ENCODE data around the gene TLE6.
"Not testable (repeated sequence)": the region's sequence is repeated elsewhere in the genome, so short reads cannot be mapped to it uniquely, and the experiment has no call there.

TLE6 gene

GRCh38 chr19:3010871-3011270 lies 33.5 kb downstream of the TLE6 start:
- H3K27me3 ChIP-seq (ENCODE audit: insufficient read depth, poor library complexity, severe bottlenecking) = no peaks in the 10 kb centered on the region
- no peak overlapping the region for H3K27ac ChIP-seq (replicated peaks)
- TF ChIP-seq GABPA (IDR thresholded peaks at IDR 0.05; ENCODE audit: low read depth) (no peak), SPI1 (IDR thresholded peaks at IDR 0.05; ENCODE audit: borderline replicate concordance, low read depth) (no peak), POLR2AphosphoS5 (IDR thresholded peaks at IDR 0.05; ENCODE audit: low read depth) (no peak), CTCF (IDR thresholded peaks at IDR 0.05; ENCODE audit: insufficient read depth, low read length) (no peak), REST (IDR thresholded peaks at IDR 0.05; ENCODE audit: insufficient replicate concordance, low read depth) (no peak)
- H3K4me3 ChIP-seq (replicated peaks; ENCODE audit: insufficient read depth, low read length) = no peak overlapping the region
- no peak for DNase-seq (ENCODE audit: low read depth in 1 of 2, low spot score in 1 of 2)

- not testable (repeated sequence) for H3K4me3 ChIP-seq (replicated peaks; ENCODE audit: insufficient read depth, low read length); DNase-seq (ENCODE audit: low read depth in 1 of 2, low spot score in 1 of 2); H3K27me3 ChIP-seq (ENCODE audit: insufficient read depth, poor library complexity, severe bottlenecking); H3K27ac ChIP-seq (replicated peaks)
These were observed 34.7 kb downstream of the TLE6 start for GRCh38 chr19:3012059-3012458.

GRCh38 chr19:3012621-3013262 lies 35.4 kb downstream of the TLE6 start:
- no peak for DNase-seq (ENCODE audit: low read depth in 1 of 2, low spot score in 1 of 2)
- TF ChIP-seq SPI1 (IDR thresholded peaks at IDR 0.05; ENCODE audit: borderline replicate concordance, low read depth) (no peak), REST (IDR thresholded peaks at IDR 0.05; ENCODE audit: insufficient replicate concordance, low read depth) (no peak), CTCF (IDR thresholded peaks at IDR 0.05; ENCODE audit: insufficient read depth, low read length) (no peak)
- Histone ChIP-seq H3K4me3 (replicated peaks; ENCODE audit: insufficient read depth, low read length) (no peak overlapping the region), H3K27ac (replicated peaks) (no peak overlapping the region), H3K27me3 (ENCODE audit: insufficient read depth, poor library complexity, severe bottlenecking) (no peaks in the 10 kb centered on the region)

GRCh38 chr19:3013263-3013725 lies 35.9 kb downstream of the TLE6 start:
- Histone ChIP-seq H3K27me3 (ENCODE audit: insufficient read depth, poor library complexity, severe bottlenecking) (no peaks in the 10 kb centered on the region), H3K27ac (replicated peaks) (no peak overlapping the region), H3K4me3 (replicated peaks; ENCODE audit: insufficient read depth, low read length) (no peak overlapping the region)
- no peak for DNase-seq (ENCODE audit: low read depth in 1 of 2, low spot score in 1 of 2)
- TF ChIP-seq POLR2AphosphoS5 (IDR thresholded peaks at IDR 0.05; ENCODE audit: low read depth) = no peak
- TF ChIP-seq CTCF (IDR thresholded peaks at IDR 0.05; ENCODE audit: insufficient read depth, low read length) = no peak
- TF ChIP-seq SPI1 (IDR thresholded peaks at IDR 0.05; ENCODE audit: borderline replicate concordance, low read depth) = no peak
- TF ChIP-seq REST (IDR thresholded peaks at IDR 0.05; ENCODE audit: insufficient replicate concordance, low read depth) = no peak
- TF ChIP-seq GABPA (IDR thresholded peaks at IDR 0.05; ENCODE audit: low read depth) = no peak
